Cerebellar cortex (tissue), 1 donor: ENCODE data around the gene PA2G4.
A peak's percentile ranks its signal among the peaks of the same experiment; 100 is the strongest.
"Not testable (repeated sequence)": the region's sequence is repeated elsewhere in the genome, so short reads cannot be mapped to it uniquely, and the experiment has no call there.

Source experiments
- DNase-seq: peaks from one replicate; pipeline ENCODE4 v3.0.0-alpha.2; 2015; ENCODE audit warnings: low spot score

PA2G4 gene

GRCh38 chr12:56099787-56100186 is 4.6 kb upstream of the PA2G4 start:
- DNase-seq = no peak

DNA sequence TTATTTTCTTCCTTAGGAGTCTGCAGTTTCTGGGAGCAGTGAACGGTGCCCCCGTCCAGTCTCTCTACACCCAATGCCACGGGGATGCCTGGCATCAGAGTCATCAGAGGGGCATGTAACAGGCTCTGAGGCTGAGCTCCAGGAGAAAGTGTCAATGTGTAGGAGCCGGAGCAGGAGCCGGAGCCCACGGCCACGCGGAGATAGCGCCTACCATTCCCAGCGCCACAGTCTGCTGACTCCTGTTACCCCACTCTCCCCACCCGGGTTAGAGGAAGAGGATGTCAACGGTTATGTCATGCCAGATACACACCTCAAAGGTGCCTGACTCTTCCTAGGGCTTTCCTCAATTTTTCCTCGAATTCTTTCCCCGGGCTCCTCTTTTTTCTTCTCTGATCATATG is 3.3 kb upstream of the PA2G4 start:
- no peak for DNase-seq

GRCh38 chr12:56102683-56103065 is 1.7 kb upstream of the PA2G4 start:
- no peak for DNase-seq

- DNase-seq = no peak
These were observed 1.2 kb upstream of the PA2G4 start for GRCh38 chr12:56103066-56103711.

DNA sequence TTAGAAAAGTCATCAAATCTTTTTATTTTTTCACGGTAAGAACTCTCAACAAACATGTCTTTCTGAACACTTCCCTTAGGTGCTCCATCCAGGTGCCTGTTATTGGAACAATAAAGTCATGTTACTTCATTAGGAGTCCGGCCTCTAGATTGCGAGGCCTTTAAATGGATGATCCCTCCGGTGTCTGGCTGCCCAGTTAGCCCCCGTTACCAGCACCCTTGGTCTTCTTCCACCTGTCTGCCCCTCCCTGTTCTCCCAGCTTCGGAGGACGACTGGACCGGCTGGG is 593 bp upstream of the PA2G4 start:
- DNase-seq = no peak

- no peak for DNase-seq
These were observed 653 bp downstream of the PA2G4 start for GRCh38 chr12:56104815-56105608.

GRCh38 chr12:56105609-56105902 is 1.2 kb downstream of the PA2G4 start:
- no peak for DNase-seq

DNA sequence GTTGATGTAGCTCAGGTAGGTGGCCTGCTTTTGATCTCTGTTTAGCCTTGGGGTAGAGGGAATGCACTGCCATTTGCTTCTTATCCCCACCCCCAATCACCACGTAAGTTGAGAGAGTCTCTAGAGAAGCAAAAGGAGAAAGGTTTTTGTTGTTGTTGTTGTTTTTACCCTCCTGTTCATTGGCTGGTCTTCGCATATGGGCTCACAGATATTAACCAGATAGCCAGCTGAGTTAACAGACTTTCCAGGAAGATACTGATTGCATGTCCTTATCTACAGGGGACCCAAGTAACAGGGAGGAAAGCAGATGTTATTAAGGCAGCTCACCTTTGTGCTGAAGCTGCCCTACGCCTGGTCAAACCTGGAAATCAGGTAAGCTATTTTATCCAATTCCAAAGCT is 2.9 kb downstream of the PA2G4 start:
- no peak for DNase-seq

GRCh38 chr12:56110571-56110970 is 6.2 kb downstream of the PA2G4 start:
- DNase-seq = no peak

DNA sequence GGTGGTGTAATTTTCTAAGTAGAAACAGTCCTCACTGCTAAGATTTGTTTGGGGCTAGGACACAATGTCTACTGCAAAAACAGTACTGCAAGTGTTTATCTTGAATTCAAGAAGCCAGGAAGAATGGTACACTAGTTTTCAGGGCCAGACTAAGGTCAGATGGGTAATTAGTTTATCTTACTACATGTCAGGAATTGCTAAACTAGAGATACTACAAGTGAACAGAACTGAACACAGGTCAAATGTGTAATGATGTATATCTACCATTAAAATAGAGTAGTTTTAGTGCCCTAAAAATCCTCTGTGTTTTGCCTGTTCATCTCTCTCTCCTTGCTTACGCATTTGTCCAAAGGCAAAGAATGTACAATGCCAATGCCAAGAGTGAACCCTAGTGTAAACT is 9.7 kb downstream of the PA2G4 start:
- DNase-seq = no peak

DNA sequence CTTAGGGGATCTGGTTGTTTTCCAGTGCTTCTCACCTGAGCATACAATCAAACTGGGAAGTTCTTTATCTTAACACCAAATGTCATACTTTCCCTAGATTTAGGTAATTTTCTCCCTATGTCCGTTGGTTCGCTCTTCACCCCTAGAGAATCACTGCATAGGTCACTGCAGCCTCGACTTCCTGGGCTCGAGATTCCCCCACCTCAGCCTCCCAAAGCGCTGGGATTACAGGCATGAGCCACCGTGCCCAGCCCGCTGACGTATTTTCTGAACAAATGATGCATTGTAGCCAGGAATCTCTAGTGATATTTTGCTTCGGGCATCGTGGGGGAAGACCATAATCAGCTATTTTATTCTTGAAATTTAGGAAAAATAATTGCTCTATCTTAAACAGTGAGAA is 11.0 kb downstream of the PA2G4 start:
- DNase-seq = peak; percentile 12

GRCh38 chr12:56116267-56117081 is 12.1 kb downstream of the PA2G4 start, which contains the start of gene RPL41:
RPL41 (plus strand) TSS chr12:56116633.
- peak; percentile 98 for DNase-seq

- DNase-seq = not testable (repeated sequence)
These were observed 12.8 kb downstream of the PA2G4 start for GRCh38 chr12:56117082-56117706.

DNA sequence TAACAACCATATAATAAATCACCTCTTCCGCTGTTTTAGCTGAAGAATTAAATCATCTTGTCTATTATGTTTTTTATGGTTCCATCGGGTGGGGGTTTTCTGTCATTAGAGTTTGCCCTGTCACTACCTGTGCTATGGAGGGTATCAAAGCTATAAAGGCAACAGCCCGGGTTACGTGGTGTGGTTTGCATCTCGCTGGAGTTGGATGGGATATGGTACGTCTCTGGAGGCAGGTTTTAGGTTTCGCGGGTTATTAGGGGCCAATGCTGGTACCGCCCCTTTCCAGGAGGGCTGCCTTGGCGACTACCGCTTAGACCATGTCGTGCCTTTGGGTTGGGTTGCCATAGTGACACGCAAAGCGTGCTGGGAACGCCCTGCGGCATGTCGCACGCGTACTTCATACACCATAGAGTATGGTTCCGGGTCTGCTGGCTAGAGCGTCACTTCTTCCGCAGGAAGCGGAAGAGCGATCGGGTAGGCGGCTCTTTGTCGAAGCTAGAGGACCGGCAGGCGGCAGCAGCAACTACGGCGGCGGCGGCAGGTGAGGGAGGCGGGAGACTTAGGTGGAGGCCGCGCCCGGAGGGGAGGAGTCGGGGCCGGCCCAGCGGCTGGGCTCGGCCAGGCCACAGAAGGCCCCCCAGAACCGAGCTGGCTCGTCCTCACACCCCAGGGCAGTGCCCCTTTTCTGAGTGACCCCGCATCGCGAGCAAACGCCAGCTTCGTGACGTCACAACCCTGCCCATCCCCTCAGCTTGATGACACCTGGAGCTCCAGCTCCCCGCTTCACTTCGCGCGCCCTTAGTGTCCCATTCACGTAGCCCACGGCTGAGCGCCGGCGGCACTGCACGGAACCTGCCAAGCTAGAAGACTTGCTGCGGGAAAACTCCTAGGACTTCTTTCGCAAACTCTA is 13.7 kb downstream of the PA2G4 start, which contains the start of gene ZC3H10:
Gene ZC3H10, plus strand, starts transcription at position 489 of the 910 bp plus-strand sequence. CDS start 2,297 bp downstream, outside the sequence.
- DNase-seq = peak; percentile 99

GRCh38 chr12:56118688-56119357 is 14.5 kb downstream of the PA2G4 start:
- DNase-seq = no peak

GRCh38 chr12:56119361-56119796 is 15.0 kb downstream of the PA2G4 start:
- DNase-seq = peak; percentile 89

DNA sequence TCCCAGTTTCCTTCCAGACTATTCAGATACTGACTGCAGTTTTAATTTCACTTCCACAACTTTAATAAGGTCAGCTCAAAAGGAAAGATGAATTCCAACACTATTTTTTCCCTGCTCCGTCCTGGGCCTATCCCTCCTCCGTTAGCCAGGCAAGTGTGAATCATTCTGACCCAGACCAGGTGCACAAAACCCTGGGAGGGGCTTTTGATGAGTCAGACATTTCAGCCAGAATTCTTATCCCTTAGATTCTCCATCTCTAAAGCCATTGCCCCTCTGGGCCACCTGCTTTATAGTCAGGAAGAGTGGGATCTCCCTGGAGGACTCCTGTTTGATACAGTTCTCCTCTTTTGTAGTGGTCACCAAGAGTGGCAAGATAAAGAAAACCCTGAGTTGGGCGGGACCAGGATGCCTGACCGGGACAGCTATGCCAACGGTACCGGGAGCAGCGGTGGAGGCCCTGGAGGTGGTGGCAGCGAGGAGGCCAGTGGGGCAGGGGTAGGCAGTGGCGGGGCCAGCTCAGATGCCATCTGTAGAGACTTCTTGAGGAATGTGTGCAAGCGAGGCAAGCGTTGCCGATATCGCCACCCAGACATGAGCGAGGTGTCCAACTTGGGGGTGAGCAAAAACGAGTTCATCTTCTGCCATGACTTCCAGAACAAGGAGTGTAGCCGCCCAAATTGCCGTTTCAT is 15.9 kb downstream of the PA2G4 start:
- DNase-seq = no peak

- DNase-seq = no peak
These were observed 17.0 kb downstream of the PA2G4 start for GRCh38 chr12:56121204-56121870.

DNA sequence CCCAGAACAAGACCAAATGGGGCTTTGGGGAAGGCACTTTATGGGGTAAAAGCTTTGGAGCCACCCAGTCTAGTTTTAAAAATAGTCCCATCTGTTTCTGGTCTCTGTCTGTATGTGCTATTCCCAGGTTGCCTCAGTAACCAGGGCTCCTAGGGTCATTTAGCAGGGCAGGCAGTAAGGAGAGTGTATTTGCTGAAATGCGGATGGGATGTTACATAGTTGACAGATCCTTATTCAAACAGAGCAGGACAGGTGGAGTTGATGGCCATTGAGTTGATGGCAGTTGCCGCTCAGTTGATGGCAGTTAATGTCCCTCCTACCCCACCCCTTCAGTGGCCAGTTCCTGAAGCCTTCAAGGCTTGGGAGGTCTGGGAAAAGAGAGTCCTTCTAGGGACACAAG is 18.3 kb downstream of the PA2G4 start:
- no peak for DNase-seq

DNA sequence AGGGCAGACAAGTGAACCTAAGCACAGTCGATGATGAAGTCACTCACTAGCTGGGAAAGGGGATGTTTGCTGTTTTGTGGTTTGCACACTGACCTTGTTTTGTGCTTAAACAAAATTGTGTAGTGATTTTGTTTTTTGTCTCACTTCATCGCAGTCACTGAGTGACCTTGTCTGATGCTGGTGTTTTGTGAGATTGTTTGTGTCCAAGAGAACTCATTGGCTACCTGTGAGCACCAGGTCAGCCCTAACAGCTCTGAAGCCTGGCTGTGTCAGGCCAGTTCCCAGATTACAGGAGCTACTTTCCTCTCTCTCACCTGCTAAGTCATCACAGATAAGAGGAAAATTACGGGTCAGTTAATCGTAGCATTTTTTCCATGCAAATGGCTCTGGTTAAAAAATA is 19.8 kb downstream of the PA2G4 start:
- DNase-seq = no peak
